Activated gamma-delta T cell (primary cell): ENCODE data around the gene DGCR8.
"Not testable (repeated sequence)": the region's sequence is repeated elsewhere in the genome, so short reads cannot be mapped to it uniquely, and the experiment has no call there.

ENCODE experiments used
- DNase-seq: peaks from one replicate; lab custom pipeline; 2025; lab: John Stamatoyannopoulos, UW

Gene DGCR8

DNA sequence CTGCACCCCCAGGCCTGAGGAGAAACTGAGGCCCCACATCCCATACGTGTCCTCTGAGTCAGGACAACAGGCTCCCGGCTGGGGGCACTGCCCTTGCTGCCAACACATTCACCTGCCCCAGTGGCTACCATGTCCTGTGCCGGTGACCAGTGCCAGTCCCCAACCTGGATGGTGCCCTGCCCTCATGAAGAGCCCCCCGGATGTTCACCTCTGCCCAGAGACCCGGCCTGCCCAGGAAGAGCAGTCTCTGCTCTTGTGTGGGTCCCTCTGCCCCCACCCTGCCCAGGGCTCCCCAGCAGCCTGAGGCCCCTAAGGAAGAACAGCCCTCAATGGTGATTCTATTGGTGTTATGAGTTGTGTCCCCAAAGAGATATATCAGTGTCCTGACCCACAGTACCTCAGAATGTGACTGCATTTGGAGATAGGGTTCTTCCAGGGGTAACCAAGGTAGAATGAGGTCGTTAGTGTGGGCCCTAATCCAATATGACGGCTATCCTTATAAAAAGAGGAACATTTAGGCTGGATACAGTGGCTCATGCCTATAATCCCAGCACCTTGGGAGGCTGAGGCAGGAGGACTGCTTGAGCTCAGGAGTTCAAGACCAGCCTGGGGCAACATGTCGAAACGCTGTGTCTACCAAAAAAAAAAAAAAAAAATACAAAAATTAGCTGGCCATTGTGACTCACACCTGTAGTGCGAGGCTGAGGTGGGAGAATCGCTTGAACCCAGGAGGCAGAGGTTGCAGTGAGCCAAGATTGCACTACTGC, 13.2 kb upstream of the DGCR8 start:
- no peak for DNase-seq

GRCh38 chr22:20067384-20067682, 12.7 kb upstream of the DGCR8 start:
- DNase-seq, result not testable (repeated sequence)

DNA sequence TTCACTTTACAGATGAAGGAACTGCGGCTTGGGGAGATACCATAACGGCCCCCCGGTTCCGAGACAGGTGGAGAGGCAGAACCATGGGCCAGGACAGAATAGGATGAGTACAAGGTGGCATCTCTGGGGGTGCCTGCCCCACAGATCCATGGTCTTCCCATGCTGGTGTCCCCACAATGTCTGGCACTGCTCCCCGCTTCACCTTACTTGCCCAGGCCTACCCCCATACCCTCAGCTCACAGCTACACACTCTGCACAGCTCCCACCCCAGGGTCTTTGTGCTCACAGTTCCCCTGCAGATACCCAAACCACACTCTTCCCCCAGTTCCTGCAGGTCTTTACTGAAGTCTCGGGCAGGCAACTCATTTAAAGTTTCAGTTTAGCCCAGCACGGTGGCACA, 11.4 kb upstream of the DGCR8 start:
- DNase-seq, result no peak

DNA sequence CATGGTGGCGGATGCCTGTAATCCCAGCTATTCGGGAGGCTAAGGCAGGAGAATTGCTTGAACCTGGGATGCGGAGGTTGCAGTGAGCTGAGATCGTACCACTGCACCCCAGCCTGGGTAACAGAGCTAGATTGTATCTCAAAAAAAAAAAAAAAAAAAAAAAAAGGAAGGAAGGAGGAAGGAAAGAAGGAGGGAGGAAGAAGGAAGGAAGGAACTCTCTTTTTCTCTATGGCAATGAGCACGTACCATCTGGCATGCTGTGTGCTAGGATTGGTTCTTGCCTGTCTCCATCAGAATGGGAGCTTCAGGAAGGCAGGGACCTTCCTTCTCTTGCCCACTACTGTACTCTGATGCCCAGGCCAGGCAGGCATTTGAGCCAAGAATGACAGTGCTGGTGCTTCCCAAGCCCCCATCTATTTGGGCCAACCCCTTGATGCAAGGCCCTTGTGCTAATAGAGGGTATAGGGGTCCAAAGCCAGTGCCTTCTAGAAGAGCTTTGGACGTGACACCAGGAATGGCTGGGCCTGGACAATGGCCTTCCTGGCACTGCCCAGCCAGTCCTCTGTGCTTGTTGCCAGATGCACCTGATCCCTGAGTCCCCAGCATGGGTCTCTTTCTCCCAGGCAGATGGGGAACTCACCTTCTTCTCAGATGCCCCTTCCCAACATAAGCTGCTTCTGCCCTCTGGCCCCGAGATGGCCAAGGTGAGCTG, 10.6 kb upstream of the DGCR8 start:
- DNase-seq, result no peak

- DNase-seq, result no peak
Measured at GRCh38 chr22:20071524-20071972, 8.5 kb upstream of the DGCR8 start.

GRCh38 chr22:20076627-20077172, 3.3 kb upstream of the DGCR8 start:
- no peak for DNase-seq

DNA sequence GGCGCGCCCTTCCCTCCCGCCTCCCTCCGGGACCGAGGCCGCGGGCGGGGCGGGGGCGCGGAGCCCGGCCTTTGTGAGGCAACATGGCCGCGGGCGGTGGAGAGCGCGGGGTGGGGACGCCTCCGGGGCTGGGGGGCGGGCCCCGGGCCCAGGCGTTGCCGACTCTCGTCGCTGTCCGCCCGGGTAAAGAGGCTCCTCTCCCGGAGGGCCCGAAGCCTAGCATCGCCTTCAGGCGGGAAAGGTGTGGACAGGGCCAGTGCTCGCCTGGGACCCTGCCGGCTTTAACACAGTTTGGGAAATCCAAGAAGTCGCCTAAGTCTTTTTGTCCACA, 369 bp downstream of the DGCR8 start:
- DNase-seq, result peak; percentile 67

DNA sequence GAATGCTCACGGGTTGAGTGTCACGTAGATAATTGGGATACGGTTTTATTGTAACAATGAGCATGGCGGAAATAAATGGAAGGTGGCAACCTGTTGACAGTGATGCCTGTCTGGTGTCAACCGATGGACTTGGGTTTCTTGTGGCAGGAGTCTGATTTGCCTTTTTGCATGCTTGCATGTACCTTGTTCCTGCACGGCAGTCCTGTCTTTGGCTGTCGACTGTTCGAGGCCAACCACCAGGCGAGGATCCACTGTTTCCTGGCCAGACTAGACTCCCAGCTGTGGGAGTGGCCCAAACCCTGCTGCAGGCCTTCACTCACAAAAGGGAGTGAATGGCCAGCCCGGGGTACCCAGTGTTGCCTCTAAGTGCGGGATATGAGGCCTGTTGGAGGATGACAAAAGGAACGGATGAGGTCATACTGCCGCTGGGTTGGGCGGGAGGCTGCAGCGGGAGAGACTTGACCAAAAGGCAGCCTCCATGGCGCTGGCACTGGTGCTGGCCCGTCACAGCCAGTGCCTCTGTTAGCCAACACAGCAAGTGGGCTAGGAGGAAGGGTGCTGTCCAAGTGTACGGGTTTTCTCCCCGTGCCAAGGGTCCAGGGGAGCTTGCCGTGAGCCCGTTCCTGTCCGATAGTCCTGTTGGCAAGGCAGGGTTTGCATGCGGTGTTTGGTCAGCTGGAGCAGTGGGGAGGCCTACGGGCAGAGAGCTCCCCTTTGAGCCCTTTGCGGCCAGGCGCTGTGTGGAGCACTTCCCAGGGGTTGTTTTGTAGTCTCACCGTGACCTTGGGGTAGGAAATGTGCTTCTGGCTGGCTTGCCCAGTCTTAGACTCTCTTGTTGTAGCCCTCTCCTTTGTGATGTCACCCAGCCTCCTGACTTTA, 974 bp downstream of the DGCR8 start:
- no peak for DNase-seq

DNA sequence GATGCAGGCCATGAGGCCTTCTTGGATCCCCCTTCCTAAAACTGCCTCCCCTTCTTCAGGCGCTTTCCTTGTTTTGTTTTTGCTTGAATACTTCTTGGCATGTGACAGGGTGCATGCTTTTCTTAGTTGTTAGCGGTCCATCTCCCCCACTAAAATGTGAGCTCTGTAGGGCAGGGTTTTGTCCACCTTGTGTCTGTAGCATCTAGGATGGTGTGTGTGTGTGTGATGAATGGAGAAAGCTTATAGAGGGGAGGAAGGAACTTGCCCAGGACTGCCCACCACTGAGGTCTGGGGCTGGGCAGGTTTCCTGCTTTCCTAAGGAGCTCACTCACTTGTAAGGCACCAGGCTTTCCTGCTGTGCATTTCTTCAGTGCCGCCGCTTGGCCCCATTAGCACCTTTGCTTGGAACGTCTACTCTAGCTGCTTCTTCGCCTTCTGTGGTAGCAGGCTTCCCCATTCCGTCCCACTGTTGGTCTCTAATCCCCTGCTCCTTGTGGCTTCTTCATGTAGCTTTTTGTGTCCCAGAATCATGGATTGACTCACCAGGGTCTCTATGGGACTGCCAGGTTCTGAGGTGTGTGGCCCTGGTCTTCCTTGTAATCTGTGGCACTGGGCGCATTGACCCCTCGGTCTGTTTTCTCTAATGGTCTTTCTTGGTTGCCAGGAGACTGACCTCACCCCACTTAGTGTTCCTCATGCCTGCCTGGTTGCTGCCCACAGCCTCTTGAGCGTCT, 3.3 kb downstream of the DGCR8 start:
- no peak for DNase-seq

DNA sequence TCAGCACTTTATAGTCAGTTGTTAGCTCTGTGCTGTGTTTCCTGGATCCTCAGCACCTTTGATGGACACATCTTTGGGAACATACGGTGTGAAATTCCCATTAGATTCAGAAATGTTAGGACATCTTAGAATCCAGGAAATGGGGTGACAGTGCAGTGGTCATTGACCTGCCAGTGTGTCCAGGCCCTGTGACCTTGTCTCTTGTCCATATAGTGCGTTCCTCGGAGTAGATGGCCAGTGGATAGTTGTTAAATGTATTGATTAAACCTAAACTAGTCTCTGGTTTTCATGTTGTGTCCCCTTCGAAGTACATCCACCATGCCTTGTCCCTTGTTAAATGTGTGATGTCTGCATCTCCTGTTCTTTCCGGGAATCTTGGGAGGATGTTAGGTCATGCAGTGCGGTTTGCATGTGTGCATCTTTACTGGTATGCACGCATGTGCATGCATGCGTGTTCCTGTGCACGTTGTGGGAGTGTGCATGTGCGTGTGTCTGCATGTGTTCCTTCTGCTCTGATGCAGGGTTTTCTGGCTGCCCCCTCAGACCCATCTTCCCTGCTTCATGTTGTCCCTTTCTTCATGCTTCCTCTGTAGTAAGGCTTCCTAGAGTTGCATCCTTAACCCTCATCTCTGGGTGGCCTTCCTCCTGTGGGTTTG, 4.0 kb downstream of the DGCR8 start:
- no peak for DNase-seq

GRCh38 chr22:20084547-20085413, 4.7 kb downstream of the DGCR8 start:
- no peak for DNase-seq

DNA sequence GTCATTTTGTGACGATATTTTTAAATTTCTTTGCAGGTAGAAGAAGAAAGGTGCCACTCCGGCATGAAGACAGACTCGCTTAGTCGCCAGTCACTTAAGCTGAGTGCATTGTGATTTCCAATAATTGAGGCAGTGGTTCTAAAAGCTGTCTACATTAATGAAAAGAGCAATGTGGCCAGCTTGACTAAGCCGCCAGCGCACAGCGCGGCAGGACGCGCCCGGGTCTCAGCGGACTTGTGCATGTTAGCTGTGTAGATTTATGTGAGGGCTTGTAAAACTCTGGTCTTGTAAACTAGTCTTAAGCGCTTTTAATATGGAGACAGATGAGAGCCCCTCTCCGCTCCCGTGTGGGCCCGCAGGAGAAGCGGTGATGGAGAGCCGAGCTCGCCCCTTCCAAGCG, 5.6 kb downstream of the DGCR8 start:
- no peak for DNase-seq

DNA sequence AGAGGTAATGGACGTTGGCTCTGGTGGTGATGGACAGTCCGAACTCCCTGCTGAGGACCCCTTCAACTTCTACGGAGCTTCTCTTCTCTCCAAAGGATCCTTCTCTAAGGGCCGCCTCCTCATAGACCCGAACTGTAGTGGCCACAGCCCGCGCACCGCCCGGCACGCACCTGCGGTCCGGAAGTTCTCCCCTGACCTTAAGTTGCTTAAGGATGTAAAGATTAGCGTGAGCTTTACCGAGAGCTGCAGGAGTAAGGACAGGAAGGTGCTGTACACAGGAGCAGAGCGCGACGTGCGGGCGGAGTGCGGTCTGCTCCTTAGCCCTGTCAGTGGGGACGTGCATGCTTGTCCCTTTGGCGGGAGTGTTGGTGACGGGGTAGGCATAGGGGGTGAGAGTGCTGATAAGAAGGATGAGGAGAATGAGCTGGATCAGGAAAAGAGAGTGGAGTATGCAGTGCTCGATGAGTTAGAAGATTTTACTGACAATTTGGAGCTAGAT, 6.1 kb downstream of the DGCR8 start:
- DNase-seq, result no peak

- no peak for DNase-seq
Measured at GRCh38 chr22:20086763-20087162, 6.7 kb downstream of the DGCR8 start.

- no peak for DNase-seq
Measured at GRCh38 chr22:20087319-20088262, 7.5 kb downstream of the DGCR8 start.

GRCh38 chr22:20088263-20088648, 8.2 kb downstream of the DGCR8 start:
- DNase-seq, result no peak

DNA sequence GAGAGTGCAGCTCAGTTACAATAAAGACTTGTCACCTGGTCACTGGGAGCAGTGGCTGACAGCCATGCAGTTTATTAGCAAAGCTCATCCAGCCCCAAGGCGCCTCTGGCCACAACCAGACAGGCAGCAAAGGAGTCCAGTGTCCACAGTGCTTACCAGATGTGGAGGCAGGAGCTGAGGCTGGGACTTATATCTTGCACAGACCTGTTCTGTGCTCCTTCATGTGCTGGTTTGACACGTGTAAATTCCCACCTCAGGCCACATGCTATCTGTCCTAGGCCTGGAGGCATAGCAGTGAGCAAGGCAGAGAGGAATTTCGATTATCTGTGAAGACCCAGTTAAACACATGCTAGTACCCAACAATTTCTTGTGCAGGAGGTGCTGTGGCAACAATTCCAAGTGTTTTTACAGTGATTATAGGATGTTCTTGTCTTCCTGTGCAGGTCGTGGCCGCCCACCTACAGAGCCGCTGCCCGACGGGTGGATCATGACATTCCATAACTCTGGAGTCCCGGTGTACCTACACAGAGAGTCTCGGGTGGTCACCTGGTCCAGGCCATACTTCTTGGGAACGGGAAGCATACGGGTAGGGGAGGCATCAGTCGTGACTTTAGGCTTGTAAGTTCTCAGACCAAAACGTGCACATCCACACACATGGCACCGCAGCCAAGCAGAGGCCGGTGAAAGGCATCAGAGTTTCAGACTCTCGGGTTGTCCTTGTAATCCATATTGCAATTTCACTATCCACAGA, 9.4 kb downstream of the DGCR8 start:
- no peak for DNase-seq
